ENCODE results near the gene GATM. TPM values are rescaled to one million over a fixed set of nuclear protein-coding genes. Genes with fewer than 3 reads are reported as not detected.

GATM gene
- total RNA-seq, 2 donors from 2014 or later: 36.0 to 38.2 TPM

DNA sequence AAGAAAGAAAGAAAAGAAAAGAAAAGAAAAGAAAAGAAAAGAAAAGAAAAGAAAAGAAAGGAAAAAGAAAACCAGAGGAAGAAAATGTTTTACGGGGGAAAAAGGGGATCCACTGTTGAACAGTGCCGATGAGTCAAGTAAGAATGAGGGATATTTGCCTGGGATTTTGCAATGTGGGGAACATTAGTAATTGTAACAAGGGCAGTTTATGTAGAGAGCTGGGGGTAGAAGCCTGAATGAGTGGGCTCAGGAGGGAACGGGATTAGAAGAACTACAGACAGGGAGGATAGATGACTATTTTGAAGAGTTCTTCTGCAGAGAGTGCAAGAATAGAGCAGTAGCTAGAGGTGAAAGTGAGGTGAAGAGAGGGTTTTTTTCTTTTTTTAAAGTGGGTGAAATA lies 28.7 kb downstream of the GATM start:
- TF ChIP-seq, protein P1, sequence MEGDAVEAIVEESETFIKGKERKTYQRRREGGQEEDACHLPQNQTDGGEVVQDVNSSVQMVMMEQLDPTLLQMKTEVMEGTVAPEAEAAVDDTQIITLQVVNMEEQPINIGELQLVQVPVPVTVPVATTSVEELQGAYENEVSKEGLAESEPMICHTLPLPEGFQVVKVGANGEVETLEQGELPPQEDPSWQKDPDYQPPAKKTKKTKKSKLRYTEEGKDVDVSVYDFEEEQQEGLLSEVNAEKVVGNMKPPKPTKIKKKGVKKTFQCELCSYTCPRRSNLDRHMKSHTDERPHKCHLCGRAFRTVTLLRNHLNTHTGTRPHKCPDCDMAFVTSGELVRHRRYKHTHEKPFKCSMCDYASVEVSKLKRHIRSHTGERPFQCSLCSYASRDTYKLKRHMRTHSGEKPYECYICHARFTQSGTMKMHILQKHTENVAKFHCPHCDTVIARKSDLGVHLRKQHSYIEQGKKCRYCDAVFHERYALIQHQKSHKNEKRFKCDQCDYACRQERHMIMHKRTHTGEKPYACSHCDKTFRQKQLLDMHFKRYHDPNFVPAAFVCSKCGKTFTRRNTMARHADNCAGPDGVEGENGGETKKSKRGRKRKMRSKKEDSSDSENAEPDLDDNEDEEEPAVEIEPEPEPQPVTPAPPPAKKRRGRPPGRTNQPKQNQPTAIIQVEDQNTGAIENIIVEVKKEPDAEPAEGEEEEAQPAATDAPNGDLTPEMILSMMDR (IDR thresholded peaks at IDR 0.05): no peak
- H3K4me1 ChIP-seq: no peaks in the 10 kb centered on the region
- no peak overlapping the region for H3K27ac ChIP-seq
- no peaks in the 10 kb centered on the region for H3K9me3 ChIP-seq
- H3K4me3 ChIP-seq: no peak overlapping the region
- H3K36me3 ChIP-seq: no peaks in the 10 kb centered on the region
- no peak for DNase-seq (ENCODE audit: low spot score)
- H3K27me3 ChIP-seq: no peaks in the 10 kb centered on the region

DNA sequence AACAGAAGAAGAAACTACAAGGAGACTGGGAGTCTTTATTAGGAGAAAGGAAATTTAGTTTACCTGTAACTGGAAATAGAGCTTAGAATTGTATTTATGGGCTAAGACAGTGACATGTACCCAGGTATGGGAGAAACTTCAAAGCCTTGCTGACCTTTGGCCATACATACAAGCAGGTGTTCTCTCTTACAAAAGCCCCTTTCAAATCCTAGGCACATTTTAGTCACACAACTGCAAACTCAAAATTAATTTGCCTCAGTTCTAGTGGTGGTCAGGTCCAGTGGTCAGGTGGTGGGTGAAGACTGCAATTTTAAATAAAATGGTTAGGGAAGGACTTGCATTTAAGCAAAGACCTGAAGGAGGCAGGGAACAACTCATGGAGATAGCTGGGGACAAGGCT lies 30.4 kb downstream of the GATM start:
- no peak overlapping the region for H3K27ac ChIP-seq
- TF ChIP-seq, protein P1 (IDR thresholded peaks at IDR 0.05): no peak
- no peak for DNase-seq (ENCODE audit: low spot score)
- H3K9me3 ChIP-seq: no peaks in the 10 kb centered on the region
- H3K36me3 ChIP-seq: no peaks in the 10 kb centered on the region
- no peaks in the 10 kb centered on the region for H3K27me3 ChIP-seq
- H3K4me1 ChIP-seq: no peaks in the 10 kb centered on the region
- H3K4me3 ChIP-seq: no peak overlapping the region

DNA sequence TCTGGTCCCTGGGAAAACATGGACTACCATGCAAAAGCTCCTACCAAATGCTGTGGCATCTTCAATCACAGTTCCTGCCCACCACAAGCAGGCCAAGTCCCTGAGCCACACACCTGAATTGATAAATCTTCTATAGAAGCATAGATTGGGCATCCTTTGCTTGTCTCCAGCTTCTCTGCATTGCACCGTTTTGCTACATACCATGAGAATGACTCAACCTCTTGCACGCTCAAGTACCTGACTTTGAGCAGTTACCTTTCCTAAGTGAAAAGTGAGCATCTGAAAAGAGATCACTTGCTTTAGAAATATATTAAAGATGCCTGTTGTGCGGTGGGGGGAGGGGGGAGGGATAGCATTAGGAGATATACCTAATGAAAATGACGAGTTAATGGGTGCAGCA lies 31.3 kb downstream of the GATM start:
- Histone ChIP-seq H3K27ac (no peak overlapping the region), H3K27me3 (no peaks in the 10 kb centered on the region), H3K36me3 (no peaks in the 10 kb centered on the region), H3K4me3 (no peak overlapping the region), H3K4me1 (no peaks in the 10 kb centered on the region), H3K9me3 (no peaks in the 10 kb centered on the region)
- TF ChIP-seq, protein P1 (IDR thresholded peaks at IDR 0.05): no peak
- no peak for DNase-seq (ENCODE audit: low spot score)

DNA sequence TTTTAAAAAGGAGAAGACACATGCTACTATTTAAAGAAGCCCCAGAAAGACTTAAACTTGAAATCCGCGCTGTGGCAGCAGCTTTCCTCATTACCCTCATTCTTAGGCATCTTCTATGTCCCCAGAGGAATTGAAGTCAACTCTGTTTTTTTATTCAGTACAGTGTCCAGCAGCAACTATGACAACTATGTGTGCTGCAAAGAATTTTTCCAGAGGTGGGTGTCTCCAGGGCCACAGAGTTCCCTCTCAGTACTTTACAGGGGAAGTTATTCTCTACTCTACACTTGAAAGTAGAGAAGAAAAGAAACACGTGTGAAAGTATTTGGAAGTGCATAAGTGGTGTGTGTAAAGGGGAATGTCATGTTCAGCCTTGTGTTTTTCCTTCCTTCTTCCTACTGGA lies 32.0 kb downstream of the GATM start:
- TF ChIP-seq, protein P1 (IDR thresholded peaks at IDR 0.05): no peak
- Histone ChIP-seq H3K9me3 (no peaks in the 10 kb centered on the region), H3K4me3 (no peak overlapping the region), H3K4me1 (no peaks in the 10 kb centered on the region), H3K27ac (no peak overlapping the region), H3K27me3 (no peaks in the 10 kb centered on the region), H3K36me3 (no peaks in the 10 kb centered on the region)
- no peak for DNase-seq (ENCODE audit: low spot score)

DNA sequence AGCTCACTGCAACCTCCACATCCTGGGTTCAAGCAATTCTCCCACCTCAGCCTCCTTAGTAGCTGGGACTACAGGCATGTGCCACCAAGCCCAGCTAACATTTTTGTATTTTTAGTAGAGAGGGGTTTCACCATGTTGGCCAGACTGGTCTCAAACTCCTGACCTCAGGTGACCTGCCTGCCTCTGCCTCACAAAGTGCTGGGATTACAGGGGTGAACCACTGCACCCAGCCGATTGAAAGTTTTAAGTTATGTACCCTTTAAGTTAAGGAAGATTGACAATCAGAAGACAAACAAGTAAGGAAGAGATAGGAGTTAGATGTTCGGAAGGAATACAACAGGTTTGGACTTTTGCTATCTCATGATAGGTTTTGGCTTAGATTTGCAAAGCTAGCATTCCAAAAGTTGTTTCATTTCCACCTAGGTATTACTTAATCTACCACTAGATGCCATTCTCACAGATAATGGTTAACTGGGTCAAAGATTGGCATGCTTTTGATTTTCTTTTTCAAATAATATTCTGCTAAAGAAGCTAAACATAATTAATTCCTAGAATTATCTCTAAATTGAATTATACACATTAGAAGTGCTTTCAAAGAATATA lies 35.0 kb downstream of the GATM start:
- DNase-seq (ENCODE audit: low spot score): no peak
- no peaks in the 10 kb centered on the region for H3K4me1 ChIP-seq
- H3K27me3 ChIP-seq: no peaks in the 10 kb centered on the region
- no peaks in the 10 kb centered on the region for H3K9me3 ChIP-seq
- H3K27ac ChIP-seq: no peak overlapping the region
- no peak overlapping the region for H3K4me3 ChIP-seq
- TF ChIP-seq, protein P1 (IDR thresholded peaks at IDR 0.05): no peak
- H3K36me3 ChIP-seq: no peaks in the 10 kb centered on the region

DNA sequence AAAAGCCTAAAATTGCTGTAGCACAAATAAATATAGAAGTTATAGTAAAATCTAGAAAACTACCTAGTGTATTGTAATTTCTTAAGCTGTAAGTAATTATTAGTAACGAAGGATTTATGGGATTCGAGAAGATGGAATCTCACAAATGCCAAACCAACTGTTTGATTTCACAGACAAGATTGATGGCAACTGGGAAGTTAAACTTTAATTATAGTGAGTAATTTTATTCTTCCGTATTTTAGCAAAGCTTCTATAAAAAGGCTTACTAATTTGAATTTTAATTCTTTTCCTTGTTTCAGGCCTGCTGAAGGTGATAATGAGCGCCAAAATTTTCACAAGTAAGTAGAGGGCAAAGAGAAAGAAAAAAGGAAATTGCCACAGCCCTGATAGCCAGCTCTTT lies 36.6 kb downstream of the GATM start:
- H3K9me3 ChIP-seq: no peaks in the 10 kb centered on the region
- TF ChIP-seq, protein P1 (IDR thresholded peaks at IDR 0.05): no peak
- no peaks in the 10 kb centered on the region for H3K4me1 ChIP-seq
- no peaks in the 10 kb centered on the region for H3K27me3 ChIP-seq
- no peaks in the 10 kb centered on the region for H3K36me3 ChIP-seq
- DNase-seq (ENCODE audit: low spot score): no peak
- H3K4me3 ChIP-seq: no peak overlapping the region
- H3K27ac ChIP-seq: no peak overlapping the region
